ENCODE measurements around the gene DACH1.

DACH1 gene

GRCh38 chr13:71578048-71578447 lies 289.0 kb downstream of the DACH1 start:
- DNase-seq = no peak

- DNase-seq = no peak
Observed at GRCh38 chr13:71577127-71577526, 289.9 kb downstream of the DACH1 start.

- peak in 1 of 4 experiments; percentile 6 for DNase-seq
Observed at GRCh38 chr13:71576571-71576970, 290.4 kb downstream of the DACH1 start.

GRCh38 chr13:71546881-71547280 lies 320.1 kb downstream of the DACH1 start:
- no peak for DNase-seq

GRCh38 chr13:71540098-71540497 lies 326.9 kb downstream of the DACH1 start:
- DNase-seq = no peak

GRCh38 chr13:71536201-71536600 lies 330.8 kb downstream of the DACH1 start:
- DNase-seq = no peak

GRCh38 chr13:71524613-71525304 lies 342.2 kb downstream of the DACH1 start:
- no peak for DNase-seq

GRCh38 chr13:71524245-71524612 lies 342.8 kb downstream of the DACH1 start:
- no peak for DNase-seq

- no peak for DNase-seq
Observed at GRCh38 chr13:71522941-71523526, 344.0 kb downstream of the DACH1 start.

- no peak for DNase-seq
Observed at GRCh38 chr13:71517004-71517403, 350.0 kb downstream of the DACH1 start.

GRCh38 chr13:71516521-71516920 lies 350.5 kb downstream of the DACH1 start:
- DNase-seq = no peak

- no peak for DNase-seq
Observed at GRCh38 chr13:71515744-71516038, 351.3 kb downstream of the DACH1 start.

GRCh38 chr13:71514900-71515743 lies 351.9 kb downstream of the DACH1 start:
- DNase-seq = no peak

- DNase-seq = no peak
Observed at GRCh38 chr13:71513411-71514033, 353.5 kb downstream of the DACH1 start.

GRCh38 chr13:71503781-71504180 lies 363.2 kb downstream of the DACH1 start:
- DNase-seq = no peak

- no peak for DNase-seq
Observed at GRCh38 chr13:71499944-71500514, 367.0 kb downstream of the DACH1 start.

GRCh38 chr13:71499235-71499634 lies 367.8 kb downstream of the DACH1 start:
- DNase-seq = no peak

- no peak for DNase-seq
Observed at GRCh38 chr13:71493189-71493588, 373.8 kb downstream of the DACH1 start.

- DNase-seq = no peak
Observed at GRCh38 chr13:71492346-71492871, 374.6 kb downstream of the DACH1 start.

- DNase-seq = no peak
Observed at GRCh38 chr13:71491010-71491409, 376.0 kb downstream of the DACH1 start.

GRCh38 chr13:71489041-71489440 lies 378.0 kb downstream of the DACH1 start:
- no peak for DNase-seq

GRCh38 chr13:71488201-71488600 lies 378.8 kb downstream of the DACH1 start:
- DNase-seq = no peak

GRCh38 chr13:71485913-71486312 lies 381.1 kb downstream of the DACH1 start:
- DNase-seq = no peak
